GM19043 (cell line): ENCODE results near the gene FSHR.

Experiments used
- ATAC-seq: cut with Tn5 transposase; IDR thresholded peaks from one replicate; pipeline ENCODE4 v1.9.1; 2021; ENCODE audit warnings: low read depth; ENCODE audit not compliant: unreplicated experiment

The FSHR gene

GRCh38 chr2:48915884-48916283 is 238.4 kb downstream of the FSHR start:
- no peak for ATAC-seq

GRCh38 chr2:48915227-48915626 is 239.1 kb downstream of the FSHR start:
- no peak for ATAC-seq

- peak; percentile 81 for ATAC-seq
These were observed 239.7 kb downstream of the FSHR start for GRCh38 chr2:48914477-48915089.
